Measurements from ENCODE around the gene BRI3.
"Not testable (repeated sequence)": the region's sequence is repeated elsewhere in the genome, so short reads cannot be mapped to it uniquely, and the experiment has no call there.

The BRI3 gene

DNA sequence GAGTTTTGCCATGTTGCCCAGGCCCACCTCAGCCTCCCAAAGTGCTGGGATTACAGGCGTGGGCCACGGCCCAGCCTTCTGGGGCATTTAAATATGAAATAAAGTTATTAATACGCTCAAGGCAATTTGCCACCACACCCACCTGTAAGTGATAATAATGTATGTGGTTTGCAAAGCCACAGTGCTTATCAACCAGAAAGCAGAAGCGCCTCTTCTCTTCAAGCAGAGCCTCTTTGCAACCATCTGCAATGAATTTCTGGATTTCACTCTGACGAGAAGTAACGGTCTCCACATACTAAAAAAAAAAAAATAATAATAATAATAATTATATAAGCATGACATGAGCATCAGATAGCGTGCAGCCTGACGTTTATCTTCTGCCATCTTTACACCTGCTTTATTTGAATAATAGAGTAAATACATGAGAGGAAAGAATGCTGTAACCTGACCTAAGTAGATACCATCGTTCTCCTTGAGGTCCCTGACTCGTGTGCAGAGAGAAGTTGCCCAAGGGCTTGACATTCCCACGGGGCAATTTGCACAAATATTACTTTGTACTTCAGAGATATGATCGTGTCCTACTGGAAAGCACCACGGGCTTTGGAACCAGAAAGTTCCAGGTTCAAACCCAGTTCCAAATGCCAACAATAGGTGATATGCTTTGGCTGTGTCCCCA is 34.0 kb downstream of the BRI3 start:
- DNase-seq (ENCODE audit: low read depth): no peak

DNA sequence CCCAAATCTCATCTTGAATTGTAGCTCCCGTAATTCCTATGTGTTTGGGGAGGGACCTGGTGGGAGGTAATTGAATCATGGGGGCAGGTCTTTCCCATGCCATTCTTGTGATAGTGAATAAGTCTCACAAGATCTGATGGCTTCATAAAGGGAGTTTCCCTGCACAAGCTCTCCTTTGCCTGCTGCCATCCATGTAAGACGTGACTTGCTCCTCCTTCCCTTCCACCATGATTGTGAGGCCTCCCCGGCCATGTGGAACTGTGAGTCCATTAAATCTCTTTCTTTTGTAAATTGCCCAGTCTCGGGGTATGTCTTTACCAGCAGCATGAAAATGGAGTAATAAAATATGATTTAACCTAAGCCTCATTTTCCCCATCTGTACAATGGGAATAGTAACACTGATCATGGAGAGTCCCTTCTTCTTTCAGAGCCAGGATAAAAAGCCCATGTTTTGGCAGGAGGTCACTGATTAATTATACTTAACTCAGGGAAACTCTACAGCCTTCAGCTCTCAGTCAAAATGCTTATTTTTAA is 34.6 kb downstream of the BRI3 start:
- DNase-seq (ENCODE audit: low read depth): not testable (repeated sequence)

DNA sequence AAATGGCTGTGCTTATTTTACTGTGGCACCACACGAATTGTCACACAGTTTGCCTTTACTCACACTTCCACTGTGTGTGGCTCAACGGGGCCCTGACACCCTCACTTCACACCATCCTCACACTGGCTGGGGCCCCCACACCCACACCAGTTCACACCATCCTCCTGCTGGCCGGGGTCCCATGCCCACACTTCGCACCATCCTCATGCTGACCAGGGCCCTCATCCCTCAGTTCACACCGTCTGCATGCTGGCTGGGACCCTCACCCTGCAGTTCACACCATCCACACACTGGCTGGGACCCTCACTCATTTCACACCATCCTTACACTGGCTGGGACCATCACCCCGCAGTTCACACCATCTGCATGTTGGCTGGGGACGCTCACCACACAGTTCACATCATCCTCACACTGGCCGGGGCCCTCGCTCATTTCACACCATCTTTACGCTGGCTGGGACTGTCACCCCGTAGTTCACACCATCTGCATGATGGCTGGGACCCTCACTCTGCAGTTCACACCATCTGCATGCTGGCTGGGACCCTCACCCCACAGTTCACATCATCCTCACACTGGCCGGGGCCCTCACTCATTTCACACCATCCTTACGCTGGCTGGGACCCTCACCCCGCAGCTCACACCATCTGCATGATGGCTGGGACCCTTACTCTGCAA is 36.0 kb downstream of the BRI3 start:
- no peak for DNase-seq (ENCODE audit: low read depth)

DNA sequence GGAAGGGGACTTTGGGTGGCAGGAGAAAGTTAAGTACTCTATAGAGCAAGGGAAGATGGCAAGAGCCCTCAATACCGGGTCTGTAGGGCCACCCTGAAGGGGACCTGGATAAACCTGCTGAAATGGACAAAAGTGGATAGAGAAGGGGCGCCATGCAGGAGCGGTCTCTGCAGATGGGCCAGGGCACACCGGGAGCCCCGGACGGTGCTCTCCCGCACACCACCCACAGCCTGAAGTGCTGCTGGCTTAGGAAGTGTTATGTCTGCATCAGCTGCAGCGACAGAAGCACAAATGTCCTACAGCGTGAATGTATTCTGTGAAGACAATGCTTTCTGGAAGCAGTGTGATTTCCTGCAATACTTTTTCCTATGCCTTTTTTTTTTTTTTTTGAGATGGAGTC is 37.7 kb downstream of the BRI3 start:
- DNase-seq (ENCODE audit: low read depth): no peak

DNA sequence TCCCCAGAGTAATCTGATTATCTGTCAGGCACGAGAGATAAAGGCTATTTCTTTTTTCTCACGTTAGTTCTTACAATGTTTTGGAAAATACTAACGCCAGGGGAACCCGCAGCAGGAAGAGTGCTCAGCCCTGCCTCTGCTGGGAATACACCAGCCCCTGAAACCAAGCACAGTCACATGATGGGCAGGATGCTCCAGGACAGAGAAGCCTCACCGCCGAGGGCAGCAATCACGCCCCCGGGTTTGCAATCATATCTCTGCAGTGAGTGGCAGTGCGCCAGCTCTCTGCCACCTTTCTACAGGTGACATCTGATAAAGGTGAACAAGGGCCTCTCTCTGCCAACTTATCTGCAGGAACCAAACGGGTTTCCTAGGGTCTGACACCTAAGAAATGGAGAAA is 39.8 kb downstream of the BRI3 start:
- DNase-seq (ENCODE audit: low read depth): no peak

DNA sequence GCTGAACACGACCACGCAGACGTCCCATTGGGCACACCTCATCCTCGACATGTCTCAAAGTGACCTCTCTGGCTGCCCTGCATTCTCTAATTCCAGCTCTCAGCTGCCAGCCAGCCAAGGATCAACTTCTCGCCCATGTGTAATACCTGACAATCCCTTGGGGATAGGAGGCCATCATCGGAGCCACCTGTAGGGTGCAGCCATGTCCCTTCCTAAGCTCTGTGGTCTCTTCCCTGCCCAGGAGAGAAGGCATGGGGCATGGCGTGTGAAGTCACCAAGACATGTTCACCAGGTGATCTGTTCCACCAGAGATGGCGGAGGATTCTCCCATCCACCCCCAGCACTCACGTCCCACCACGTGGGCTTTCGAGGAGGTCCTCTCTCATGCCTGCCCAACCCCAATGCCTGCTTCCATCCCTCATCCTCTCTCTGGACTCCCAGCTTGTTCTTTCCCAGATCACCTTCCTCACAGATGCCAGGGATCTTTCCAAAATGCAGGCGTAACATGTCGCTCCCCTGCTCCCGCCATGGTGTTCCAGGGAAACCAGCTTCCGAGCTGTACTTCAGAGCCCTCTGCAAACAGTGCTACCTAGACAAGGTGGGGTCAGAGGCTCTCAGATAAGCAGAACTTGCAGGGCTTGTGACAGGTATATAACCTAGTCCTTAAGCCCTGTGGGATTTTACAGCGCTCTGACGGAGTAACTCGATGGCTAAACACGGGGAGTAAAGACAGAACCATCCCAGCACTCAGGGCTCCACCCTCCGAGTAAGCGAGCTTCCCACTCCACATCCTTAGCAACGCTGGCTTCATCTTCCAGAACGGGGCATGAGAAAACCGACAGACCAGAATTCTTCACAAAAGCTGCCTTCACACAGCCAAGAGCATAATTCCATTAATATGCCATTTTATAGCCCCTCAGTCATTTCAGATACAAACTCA is 41.1 kb downstream of the BRI3 start:
- DNase-seq (ENCODE audit: low read depth): no peak

DNA sequence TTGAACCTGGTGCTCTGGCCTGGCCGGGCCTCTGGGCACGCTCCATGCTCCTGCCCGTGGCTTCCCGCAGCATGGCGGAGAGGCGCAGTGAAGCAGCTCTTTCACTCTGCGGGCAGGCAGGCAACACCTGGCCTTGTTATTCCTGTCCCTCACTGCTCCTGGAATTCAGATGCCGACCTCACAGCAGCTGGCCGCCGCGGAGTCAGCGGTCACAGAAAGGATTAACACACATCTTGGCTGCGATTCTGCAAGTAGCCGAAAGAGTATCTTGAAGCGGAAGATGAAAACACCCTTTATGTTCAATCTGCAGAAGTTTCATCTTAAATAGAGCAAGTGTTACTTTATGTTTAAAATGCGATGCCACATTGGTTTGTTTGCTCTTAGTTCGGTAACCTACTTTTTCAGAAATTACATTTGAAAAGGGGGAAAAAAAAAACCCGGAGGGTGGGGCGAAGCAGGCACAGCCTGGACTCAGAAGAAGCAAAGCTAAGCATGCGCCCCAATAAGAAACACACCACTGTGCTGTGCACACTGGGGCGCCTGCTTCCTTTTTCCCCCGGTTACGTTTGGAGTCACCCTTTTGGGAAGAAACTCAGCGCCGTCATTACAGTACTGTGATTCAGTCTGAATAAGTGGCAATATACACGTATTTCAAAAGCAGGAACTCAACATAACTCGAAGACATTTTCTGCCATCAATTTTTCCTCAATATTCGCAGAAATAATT is 42.3 kb downstream of the BRI3 start:
- no peak for DNase-seq (ENCODE audit: low read depth)

DNA sequence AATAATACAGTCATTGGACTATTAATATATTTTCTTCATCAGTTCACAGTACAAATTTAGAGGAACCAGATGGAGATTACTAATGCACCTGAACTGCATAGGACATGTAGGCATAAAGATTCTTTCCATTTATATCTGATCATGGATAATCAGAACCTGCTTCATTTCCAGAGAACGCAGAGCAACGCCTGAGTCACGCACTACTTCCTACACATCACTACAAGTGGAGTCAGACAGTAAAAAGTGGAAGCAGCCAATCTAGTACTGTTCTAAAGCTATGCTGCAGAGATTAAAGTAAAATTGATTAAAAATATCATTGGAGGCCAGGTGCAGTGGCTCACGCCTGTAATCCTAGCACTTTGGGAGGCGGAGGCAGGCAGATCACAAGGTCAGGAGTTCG is 43.3 kb downstream of the BRI3 start:
- no peak for DNase-seq (ENCODE audit: low read depth)

DNA sequence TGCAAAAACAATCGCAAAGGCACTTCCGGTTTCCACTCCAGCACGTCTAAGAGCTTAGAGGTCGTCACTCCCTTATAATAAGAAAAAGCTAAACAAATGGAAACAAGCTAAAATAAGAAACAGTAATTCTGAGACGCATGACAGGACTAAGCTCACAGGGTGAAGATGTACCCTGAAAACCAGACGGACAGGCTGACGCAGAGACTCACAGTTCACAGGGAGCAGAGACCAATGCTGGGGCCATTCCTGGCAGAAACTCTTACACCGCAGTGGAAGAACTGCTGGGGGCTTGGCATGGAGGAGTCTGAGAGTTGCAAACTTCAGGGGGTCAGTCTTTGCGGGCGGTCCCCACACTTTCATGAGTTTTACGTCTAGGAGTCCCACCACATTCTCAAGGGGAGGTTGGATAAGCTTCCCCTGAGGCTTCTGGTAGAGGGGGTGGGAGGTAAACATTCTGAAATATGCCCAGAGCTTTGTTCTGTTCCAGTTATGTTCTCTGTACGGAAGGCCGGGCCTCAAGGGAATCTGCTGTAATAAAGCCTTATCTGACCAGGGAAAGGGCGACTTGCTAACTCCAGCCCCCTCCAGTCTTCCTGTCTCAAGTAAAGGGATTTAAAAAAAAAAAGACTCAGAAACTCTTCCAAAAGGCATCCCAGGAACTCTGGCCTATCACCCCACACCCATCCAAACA is 47.8 kb downstream of the BRI3 start:
- no peak for DNase-seq (ENCODE audit: low read depth)

DNA sequence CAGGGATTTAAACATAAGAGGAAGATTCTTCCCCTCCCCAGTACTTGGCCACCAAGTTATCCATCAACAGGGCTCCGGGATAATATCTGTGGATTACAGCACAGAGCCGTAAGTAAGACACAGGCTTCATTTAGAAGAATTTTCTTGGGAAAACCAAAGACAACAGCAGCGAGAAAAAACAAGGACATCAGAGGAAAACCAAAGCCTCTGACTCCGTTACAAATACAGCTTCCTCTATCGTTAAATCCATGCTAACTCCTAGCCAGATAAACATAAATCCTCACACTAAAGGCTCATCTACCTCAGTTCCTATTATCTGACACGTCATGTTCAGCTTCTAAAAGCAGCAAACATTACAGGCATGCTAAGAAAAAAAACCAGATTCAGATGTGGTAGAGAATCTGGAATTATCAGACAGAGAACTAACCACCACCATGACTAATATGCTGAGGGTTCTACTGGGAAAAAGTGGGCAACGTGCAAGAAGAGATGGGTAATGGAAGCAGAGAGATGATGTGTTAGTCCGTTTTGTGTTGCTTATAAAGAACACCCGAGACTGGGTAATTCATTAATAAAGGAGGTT is 48.4 kb downstream of the BRI3 start:
- DNase-seq (ENCODE audit: low read depth): no peak

DNA sequence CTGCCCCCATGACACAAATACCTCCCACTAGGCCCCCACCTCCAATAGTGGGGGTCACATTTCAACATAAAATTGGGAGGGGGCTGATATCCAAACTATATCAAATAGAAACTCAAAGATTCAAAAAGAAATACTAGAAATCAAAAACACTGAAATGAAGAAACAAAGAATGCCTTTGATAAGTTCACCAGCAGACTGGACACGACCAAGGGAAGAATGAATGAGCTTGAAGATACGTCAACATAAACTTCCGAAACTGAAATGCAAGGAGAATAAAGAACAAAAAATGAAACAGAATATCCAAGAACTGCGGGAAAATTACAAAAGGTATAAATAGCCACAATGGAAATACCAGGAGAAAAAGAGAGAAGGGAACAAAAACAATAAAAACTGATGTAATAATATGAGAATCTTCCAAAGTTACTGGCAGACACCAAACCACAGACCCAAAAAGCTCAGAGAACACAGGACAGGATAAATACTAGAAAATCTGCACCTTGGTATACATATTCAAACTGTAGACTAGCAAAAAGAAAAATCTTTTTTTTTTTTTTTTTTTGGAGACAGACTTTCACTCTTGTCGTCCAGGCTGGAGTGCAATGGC is 49.5 kb downstream of the BRI3 start:
- DNase-seq (ENCODE audit: low read depth): no peak

DNA sequence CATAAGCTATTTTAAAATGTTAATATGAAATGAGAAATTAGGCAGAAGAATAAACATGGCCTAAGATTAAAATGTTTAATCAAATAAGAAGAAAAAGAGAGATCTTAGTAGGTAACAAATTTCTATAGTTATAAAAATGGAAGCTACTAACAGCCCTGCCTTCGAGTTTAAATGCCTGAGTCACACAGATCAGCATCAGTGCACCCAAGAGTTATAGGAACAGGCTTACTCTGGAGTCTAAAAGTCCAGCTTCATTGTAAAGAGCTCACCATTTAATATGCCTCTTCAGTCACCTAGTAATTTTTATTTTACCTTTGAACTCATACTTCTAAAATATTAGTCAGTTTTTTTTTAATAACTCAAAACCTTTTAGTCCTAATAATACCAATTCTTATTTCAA is 52.6 kb downstream of the BRI3 start:
- DNase-seq (ENCODE audit: low read depth): no peak

DNA sequence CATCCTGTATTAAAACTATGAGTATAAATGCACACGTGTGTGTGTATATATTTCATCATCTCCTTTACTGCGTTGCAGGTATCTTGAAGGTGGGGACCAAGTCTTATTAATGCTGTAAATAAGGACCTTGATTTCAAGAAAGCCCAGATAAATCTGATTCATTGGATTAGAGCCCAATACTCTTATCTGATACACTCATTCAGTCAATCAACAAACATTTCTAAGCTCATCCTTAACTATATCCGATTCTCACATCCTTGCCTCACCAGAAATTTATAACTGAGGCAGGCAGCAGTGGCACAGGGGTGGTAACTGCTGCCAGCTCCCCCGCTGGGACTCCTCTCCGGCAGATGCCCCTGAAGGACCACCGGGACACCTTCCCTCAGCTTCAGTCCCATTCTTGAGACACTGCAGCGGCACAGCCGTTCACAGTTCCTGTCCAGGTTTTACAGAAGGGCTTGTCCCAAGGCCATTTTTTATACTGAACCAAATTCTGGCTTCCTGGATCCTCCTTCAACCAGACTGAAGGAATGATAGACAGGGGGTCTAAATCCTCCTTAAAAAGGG is 54.0 kb downstream of the BRI3 start:
- DNase-seq (ENCODE audit: low read depth): no peak

DNA sequence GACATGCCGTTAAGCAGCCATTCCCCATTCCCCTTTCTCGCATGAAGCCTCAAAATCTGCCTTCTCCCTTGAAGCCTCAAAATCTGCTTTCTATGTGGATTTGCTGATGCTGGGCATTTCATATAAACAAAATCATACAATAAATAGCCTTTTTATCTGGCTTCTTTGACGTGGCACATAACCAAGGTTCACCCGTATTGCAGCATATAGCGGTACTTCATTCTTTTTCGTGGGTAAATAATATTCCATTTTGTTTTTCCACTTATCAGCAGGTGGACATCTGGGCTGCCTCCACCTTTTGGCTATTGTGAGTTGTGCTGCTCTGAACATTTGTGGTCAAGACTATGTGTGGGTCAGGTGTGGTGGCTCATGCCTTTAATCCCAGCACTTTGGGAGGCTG is 57.0 kb downstream of the BRI3 start:
- DNase-seq (ENCODE audit: low read depth): no peak

DNA sequence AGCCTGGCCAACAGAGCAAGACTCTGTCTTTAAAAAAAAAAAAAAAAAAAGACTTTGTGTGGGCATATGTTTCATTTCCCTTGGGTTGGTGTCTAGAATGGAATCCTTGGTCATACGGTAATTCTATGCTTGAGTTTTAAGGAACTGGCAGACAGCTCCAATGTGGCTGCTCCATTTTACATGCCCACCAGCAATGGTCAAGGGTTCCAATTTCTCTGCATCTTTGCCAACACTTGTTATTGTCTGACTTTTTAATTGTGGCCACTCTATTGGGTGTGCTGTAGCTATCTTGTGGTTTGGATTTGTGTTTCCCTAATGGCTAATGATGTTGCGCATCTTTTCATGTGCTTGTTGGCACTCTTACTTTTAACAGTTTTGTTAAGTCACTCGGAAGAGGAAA is 57.6 kb downstream of the BRI3 start:
- DNase-seq (ENCODE audit: low read depth): no peak

DNA sequence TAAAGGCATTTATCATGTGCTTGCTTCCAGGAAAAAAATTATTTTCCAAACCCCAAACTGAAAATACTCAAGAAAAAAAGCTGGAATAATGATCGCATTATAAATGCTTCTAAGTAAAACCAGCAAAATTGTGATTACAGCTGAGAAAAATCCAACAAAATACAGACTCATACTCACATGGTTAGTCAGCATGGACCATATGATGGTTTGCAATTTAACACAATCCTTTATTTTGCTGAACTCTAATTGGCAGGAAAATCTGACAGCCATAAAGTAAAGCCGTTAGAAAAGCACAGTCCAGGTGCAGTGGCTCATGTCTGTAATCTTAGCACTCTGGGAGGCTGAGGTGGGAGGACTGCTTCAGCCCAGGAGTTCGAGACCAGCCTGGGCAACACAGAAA is 59.6 kb downstream of the BRI3 start:
- DNase-seq (ENCODE audit: low read depth): no peak

Measured in stimulated activated CD8-positive, alpha-beta memory T cell treated with anti-CD3 and anti-CD28 coated beads, Interleukin-12 subunit alpha, Interleukin-12 subunit beta, amount 100 ng/mL, for 4 hours (primary cell).